K562 (cell line): ENCODE data around the gene LMLN. TPM values are rescaled to one million over a fixed set of nuclear protein-coding genes. Genes with fewer than 3 reads are reported as not detected.
"Not testable (repeated sequence)": the region's sequence is repeated elsewhere in the genome, so short reads cannot be mapped to it uniquely, and the experiment has no call there.

Experiments used
- ATAC-seq: fragments of 200-7000 bp; cut with Tn5 transposase; 3 replicates; pipeline ENCODE4 v1.9.1; 2020; ENCODE audit warnings: moderate library complexity
- BruUV-seq: library from RNA; stranded (reverse); fragments of 400-500 nt; replicated peaks from 2 replicates; lab custom pipeline; 2021; lab: Mats Ljungman, UMichigan
- CTCF ChIA-PET: fragments of 300-600 bp; formaldehyde crosslinking; extraction: SDS; loops from one replicate; lab custom pipeline; 2021; ENCODE audit warnings: low intra/inter-chr PET ratio; lab: Yijun Ruan, JAX
- POLR2A ChIA-PET: fragments of 300-600, 350-650 bp; sonication (Branson Sonifier 250); formaldehyde crosslinking; extraction: SDS; loops from one replicate; lab custom pipeline; 2021; ENCODE audit warnings: antibody characterized with exemption, inconsistent platforms; lab: Yijun Ruan, JAX
- DNase-seq, 4 experiments: peaks; one replicate each; pipeline versions ENCODE4 v3.0.0 to v3.0.0-alpha.2; 2011 to 2018; ENCODE audit warnings: low spot score in 3 of 4, mixed read lengths in 3 of 4; ENCODE audit errors: extremely low read depth in 1 of 4
- FAIRE-seq: peaks from 2 replicates; lab custom pipeline; 2011; peaks lifted over from hg19 to GRCh38; lab: Jason Lieb, UNC
- H2AFZ ChIP-seq: 2 replicates; pipeline ENCODE4 v1.6.0; 2011; ENCODE audit warnings: low read depth, low read length, control low read depth, inconsistent platforms
- H3K27ac ChIP-seq: fragments of 200-600 bp; 3 replicates; pipeline ENCODE4 v1.8.0; 2011; ENCODE audit warnings: low read depth, mild to moderate bottlenecking, control low read depth, inconsistent platforms, low read length, moderate library complexity, mixed read lengths; ENCODE audit errors: extremely low read depth
- H3K27me3 ChIP-seq, 2 experiments: fragments of 300-600 bp in 1 of 2; 2 replicates in 1 of 2; 3 replicates in 1 of 2; pipeline versions ENCODE4 v1.6.0 to v1.8.0; 2011; ENCODE audit warnings: inconsistent platforms in 2 of 2, low read length in 2 of 2, mild to moderate bottlenecking in 1 of 2, mixed read lengths in 1 of 2, moderate library complexity in 1 of 2; ENCODE audit not compliant: control insufficient read depth in 2 of 2, insufficient read depth in 2 of 2
- H3K36me3 ChIP-seq: fragments of 300-600 bp; 3 replicates; pipeline ENCODE4 v1.8.0; 2011; ENCODE audit warnings: mild to moderate bottlenecking, low read length, inconsistent platforms; ENCODE audit not compliant: control insufficient read depth, insufficient read depth
- H3K4me1 ChIP-seq, 2 experiments: fragments of 200-600 bp in 1 of 2; replicated peaks in 1 of 2; 2 replicates in 1 of 2; 3 replicates in 1 of 2; pipeline versions ENCODE4 v1.5.1 to v1.8.0; 2011; ENCODE audit warnings: inconsistent platforms in 2 of 2, low read length in 2 of 2, mild to moderate bottlenecking in 1 of 2, mixed read lengths in 1 of 2, moderate library complexity in 1 of 2; ENCODE audit not compliant: control insufficient read depth in 2 of 2, insufficient read depth in 2 of 2
- H3K4me2 ChIP-seq: 2 replicates; pipeline ENCODE4 v1.6.1; 2011; ENCODE audit warnings: low read length, control low read depth, inconsistent platforms, mixed read lengths; ENCODE audit not compliant: insufficient read depth
- H3K4me3 ChIP-seq: fragments of 200-600 bp; sonication (generic), shearing (Covaris generic); 2 replicates; pipeline ENCODE4 v1.5.1; 2016; ENCODE audit warnings: control low read depth, inconsistent platforms
- H3K79me2 ChIP-seq: fragments of 200-600 bp; 3 replicates; pipeline ENCODE4 v1.8.0; 2011; ENCODE audit warnings: low read length, inconsistent platforms; ENCODE audit not compliant: control insufficient read depth, insufficient read depth
- H3K9ac ChIP-seq, 2 experiments: 2 replicates each; pipeline versions ENCODE4 v1.6.0 to v1.6.1; 2011; ENCODE audit warnings: low read depth in 2 of 2, low read length in 2 of 2, control low read depth in 1 of 2, inconsistent platforms in 1 of 2, mild to moderate bottlenecking in 1 of 2, mixed read lengths in 1 of 2; ENCODE audit not compliant: insufficient read depth in 1 of 2
- H3K9me1 ChIP-seq: one replicate; pipeline ENCODE4 v1.6.0; 2011; ENCODE audit warnings: inconsistent platforms, mild to moderate bottlenecking, low read length, moderate library complexity; ENCODE audit not compliant: control insufficient read depth, insufficient read depth
- H3K9me3 ChIP-seq: replicated peaks from 2 replicates; pipeline ENCODE4 v1.5.1; 2011; ENCODE audit warnings: low read depth, low read length, inconsistent platforms; ENCODE audit not compliant: control insufficient read depth, insufficient read depth
- H4K20me1 ChIP-seq: replicated peaks from 2 replicates; pipeline ENCODE4 v1.6.1; 2011; ENCODE audit warnings: low read length, inconsistent platforms, mixed read lengths; ENCODE audit not compliant: control insufficient read depth, insufficient read depth
- EGR1 ChIP-seq: fragments of 450-650 bp; conservative IDR thresholded peaks from 2 replicates; pipeline ENCODE4 v1.6.1; 2017; ENCODE audit warnings: mild to moderate bottlenecking
- MLLT1 ChIP-seq, 2 experiments: fragments of 450-650 bp; IDR thresholded peaks; 2 replicates each; pipeline ENCODE4 v1.6.1; 2016
- MTA3 ChIP-seq: fragments of 450-650 bp; formaldehyde crosslinking; IDR thresholded peaks from 2 replicates; pipeline ENCODE4 v1.6.1; 2017; ENCODE audit warnings: mild to moderate bottlenecking, borderline replicate concordance
- MTF1 ChIP-seq: fragments of 250-450 bp; sonication (Bioruptor Pico); IDR thresholded peaks from 2 replicates; pipeline ENCODE4 v1.9.0; 2021; ENCODE audit warnings: moderate library complexity, mild to moderate bottlenecking, inconsistent platforms, borderline replicate concordance
- NR2C1 ChIP-seq, 2 experiments: fragments of 450-650 bp; IDR thresholded peaks; 2 replicates each; pipeline ENCODE4 v1.6.1; 2017; ENCODE audit warnings: mild to moderate bottlenecking in 2 of 2, antibody characterized with exemption in 1 of 2, inconsistent platforms in 1 of 2, missing compliant biosample characterization in 1 of 2, missing genetic modification characterization in 1 of 2
- POLR2A ChIP-seq: fragments of 450-650 bp; conservative IDR thresholded peaks from 2 replicates; pipeline ENCODE4 v1.6.1; 2016
- POLR2G ChIP-seq: fragments of 200-400 bp; formaldehyde crosslinking; IDR thresholded peaks from 2 replicates; pipeline ENCODE4 v1.6.1; 2017; ENCODE audit warnings: low read depth, mild to moderate bottlenecking, antibody characterized with exemption, low read length, moderate library complexity
- SMAD4 ChIP-seq: fragments of 250-450 bp; sonication (Bioruptor Pico); conservative IDR thresholded peaks from 2 replicates; pipeline ENCODE4 v1.8.0; 2021; ENCODE audit warnings: inconsistent platforms, mild to moderate bottlenecking, moderate library complexity
- TBL1XR1 ChIP-seq, 2 experiments: IDR thresholded peaks; 2 replicates each; pipeline ENCODE4 v1.6.1; 2012; ENCODE audit warnings: improper control_type of control experiment in 2 of 2, low read length in 2 of 2, mild to moderate bottlenecking in 1 of 2
- TFAP4 ChIP-seq: sonication (generic); formaldehyde crosslinking; IDR thresholded peaks from 2 replicates; pipeline ENCODE4 v1.8.0; 2022; ENCODE audit warnings: missing genetic modification reagents, mild to moderate bottlenecking, moderate library complexity, borderline replicate concordance
- ZBTB11 ChIP-seq, 3 experiments: fragments of 200-800 bp in 1 of 3; fragments of 250-450 bp in 1 of 3; fragments of 450-650 bp in 1 of 3; sonication (Bioruptor Pico) in 1 of 3; sonication (Bioruptor generic) in 1 of 3; formaldehyde crosslinking in 1 of 3; IDR thresholded peaks; 2 replicates each; pipeline versions ENCODE4 v1.6.1 to v1.8.0; 2016 to 2022; ENCODE audit warnings: mild to moderate bottlenecking in 2 of 3, missing genetic modification characterization in 2 of 3, missing compliant biosample characterization in 1 of 3, moderate library complexity in 1 of 3
- ZNF589 ChIP-seq: fragments of 200-800 bp; sonication (Bioruptor generic); IDR thresholded peaks from 2 replicates; pipeline ENCODE4 v1.6.1; 2016; ENCODE audit warnings: low read depth, missing genetic modification characterization, missing compliant biosample characterization
- WGBS: fragments of 100-300 bp; shearing (Covaris generic); methylation state at CpG from one replicate; pipeline ENCODE4 v1.1.6; 2016; ENCODE audit warnings: low coverage, mixed read lengths; ENCODE audit not compliant: insufficient coverage; ENCODE audit errors: missing lambda C conversion rate; 5-methylcytosine and 5-hydroxymethylcytosine counted together
- in situ Hi-C: fragments of 300-500 bp; cut with MboI; formaldehyde crosslinking; loops from 4 replicates; pipeline ENCODE4 v1.15.0; 2018; ENCODE audit warnings: inconsistent platforms, mixed read lengths
- intact Hi-C: fragments of 100-400 bp; cut with micrococcal nuclease; formaldehyde crosslinking; loops from 2 replicates; pipeline ENCODE4 v1.14.2; 2022
- polyA plus RNA-seq, 8 experiments: library from polyadenylated mRNA; depleted of rRNA in 4 of 8; stranded (reverse) in 5 of 8; unstranded in 3 of 8; fragments of >200 nt; fragmentation: Nextera tagmentation in 2 of 8; fragmentation: Illumina TruSeq in 1 of 8; extraction: Ambion mirVana in 2 of 8; extraction: Trizol in 1 of 8; gene quantifications; 2 replicates each; pipeline versions ENCODE4 v1.2.1 to v1.2.3, GENCODE V29; 2011 to 2014; ENCODE audit warnings: inconsistent platforms in 1 of 8, missing spikeins in 1 of 8
- total RNA-seq, 7 experiments: library from RNA; depleted of rRNA in 6 of 7; stranded (reverse); fragments of >200 nt in 6 of 7; fragmentation: Illumina TruSeq in 2 of 7; extraction: Trizol in 2 of 7; gene quantifications; 2 replicates each; pipeline versions ENCODE4 v1.2.1 to v1.2.3, GENCODE V29; 2011 to 2021; ENCODE audit warnings: low replicate concordance in 1 of 7
- TF ChIP-seq, protein P1 (sequence below): fragments of 450-650 bp; formaldehyde crosslinking; IDR thresholded peaks from 2 replicates; pipeline ENCODE4 v1.4.0; 2022; ENCODE audit warnings: missing genetic modification characterization

Gene LMLN
- total and polyA plus RNA-seq, 9 of the 15 experiments (the other 6 are each of a cell fraction or from before 2014, with no cell fraction given): 2.2 to 15.9 (median 6.9) TPM

DNA sequence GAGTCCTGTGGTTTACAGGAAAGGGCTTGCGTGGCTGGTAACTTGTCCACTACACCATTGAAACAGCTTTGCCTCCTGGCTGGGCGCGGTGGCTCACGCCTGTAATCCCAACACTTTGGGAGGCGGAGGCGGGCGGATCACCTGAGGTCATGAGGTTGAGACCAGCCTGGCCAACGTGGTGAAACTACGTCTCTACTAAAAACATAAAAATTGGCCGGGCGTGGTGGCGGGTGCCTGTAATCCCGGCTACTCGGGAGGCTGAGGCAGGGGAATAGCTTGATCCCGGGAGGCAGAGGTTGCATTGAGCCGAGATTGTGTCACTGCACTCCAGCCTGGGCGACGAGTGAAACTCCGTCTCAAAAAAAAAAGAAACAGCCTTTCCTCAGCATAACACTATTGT is 1.2 kb upstream of the LMLN start:
- Histone ChIP-seq H3K4me3 (peak overlapping the region; percentile 63), H3K36me3 (peaks cover 34% of the 10 kb centered on the region), H3K4me1 (peaks cover 30 to 37% of the 10 kb centered on the region in 2 experiments), H3K4me2 (peak overlapping the region; percentile 99), H4K20me1 (0 out of 2 replicates have a peak, but pooled peaks cover 10% of the 10 kb centered on the region), H3K79me2 (peaks cover 73% of the 10 kb centered on the region), H2AFZ (peak overlapping the region; percentile 84), H3K27ac (peak overlapping the region; percentile 91), H3K9ac (peak overlapping the region; percentile 87 to 89)
- intact Hi-C loops: loop anchor here (10.0 kb wide), 1 partner anchor 224 kb away; the partner anchor contains the start of gene RUBCN
- CTCF ChIA-PET; H3K9me1 ChIP-seq; H3K27me3 ChIP-seq; ATAC-seq; FAIRE-seq; BruUV-seq; in situ Hi-C loops; H3K9me3 ChIP-seq; TF ChIP-seq NR2C1 (IDR thresholded peaks at IDR 0.05): not testable (repeated sequence)
- 3% methylated on average over 19 of the region's 19 CpGs for WGBS
- DNase-seq: peak in 1 of 4 experiments; percentile 50
- POLR2A ChIA-PET: interaction anchor here (0.5 to 2.2 kb wide), 10 partner anchors 9 to 1241 kb away, joined by 3 to 16 read pairs (median 4); partner anchors contain the start of gene RPL35A
- TF ChIP-seq TFAP4 (CRISPR knock-in tag) (peak; percentile 45; the same call in 1 of the 2 replicates), POLR2A (peak; percentile 40), ZBTB11 (CRISPR knock-in tag; IDR thresholded peaks at IDR 0.05) (peak in 1 of 3 experiments; percentile 30; a peak in 1 of 6 replicates), NR2C1 (tag; IDR thresholded peaks at IDR 0.05) (peak; percentile 61), MLLT1 (IDR thresholded peaks at IDR 0.05) (0 out of 4 replicates have a peak, but pooled peaks of 1 of the 2 experiments have one; percentile 10), MTF1 (CRISPR knock-in tag) (0 out of 2 replicates have a peak, but pooled peaks have one; percentile 45), SMAD4 (CRISPR knock-in tag) (0 out of 2 replicates have a peak, but pooled peaks have one; percentile 40), POLR2G (peak; percentile 55; the same call in 1 of the 2 replicates), EGR1 (peak; percentile 67), MTA3 (0 out of 2 replicates have a peak, but pooled peaks have one; percentile 14), ZNF589 (CRISPR knock-in tag) (peak; percentile 24; the same call in 1 of the 2 replicates), TBL1XR1 (IDR thresholded peaks at IDR 0.05; ENCODE audit: low read length in 2 of 2) (0 out of 4 replicates have a peak, but pooled peaks of 1 of the 2 experiments have one; percentile 1)
- TF ChIP-seq, protein P1, sequence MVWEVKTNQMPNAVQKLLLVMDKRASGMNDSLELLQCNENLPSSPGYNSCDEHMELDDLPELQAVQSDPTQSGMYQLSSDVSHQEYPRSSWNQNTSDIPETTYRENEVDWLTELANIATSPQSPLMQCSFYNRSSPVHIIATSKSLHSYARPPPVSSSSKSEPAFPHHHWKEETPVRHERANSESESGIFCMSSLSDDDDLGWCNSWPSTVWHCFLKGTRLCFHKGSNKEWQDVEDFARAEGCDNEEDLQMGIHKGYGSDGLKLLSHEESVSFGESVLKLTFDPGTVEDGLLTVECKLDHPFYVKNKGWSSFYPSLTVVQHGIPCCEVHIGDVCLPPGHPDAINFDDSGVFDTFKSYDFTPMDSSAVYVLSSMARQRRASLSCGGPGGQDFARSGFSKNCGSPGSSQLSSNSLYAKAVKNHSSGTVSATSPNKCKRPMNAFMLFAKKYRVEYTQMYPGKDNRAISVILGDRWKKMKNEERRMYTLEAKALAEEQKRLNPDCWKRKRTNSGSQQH: 0 out of 2 replicates have a peak, but pooled peaks have one; percentile 65
